HepG2 (cell line): Measurements from ENCODE around the gene KLKB1. TPM values are rescaled to one million over a fixed set of nuclear protein-coding genes. Genes with fewer than 3 reads are reported as not detected.

ENCODE experiments used
- ARNT ChIP-seq: fragments of 450-650 bp; IDR thresholded peaks from 2 replicates; pipeline ENCODE4 v1.6.1; 2017
- ASH2L ChIP-seq: fragments of 300-600, 200-600 bp; sonication (generic); IDR thresholded peaks from 2 replicates; pipeline ENCODE4 v1.7.0; 2017; ENCODE audit warnings: low read depth, mild to moderate bottlenecking, moderate library complexity, mixed read lengths, low read length; ENCODE audit not compliant: insufficient read length
- BCL3 ChIP-seq: sonication (generic); formaldehyde crosslinking; IDR thresholded peaks from 2 replicates; pipeline ENCODE4 v1.5.1; 2020; ENCODE audit warnings: mild to moderate bottlenecking, missing genetic modification reagents, moderate library complexity
- DPF2 ChIP-seq: sonication (generic); formaldehyde crosslinking; IDR thresholded peaks from 2 replicates; pipeline ENCODE4 v1.4.0; 2020; ENCODE audit warnings: mild to moderate bottlenecking, low read depth, missing genetic modification reagents, borderline replicate concordance
- EEA1 ChIP-seq: sonication (generic); formaldehyde crosslinking; IDR thresholded peaks from 2 replicates; pipeline ENCODE4 v1.5.1; 2020; ENCODE audit warnings: mild to moderate bottlenecking, missing genetic modification reagents, borderline replicate concordance
- EZH2 ChIP-seq: conservative IDR thresholded peaks from 2 replicates; pipeline ENCODE4 v1.6.1; 2012; ENCODE audit warnings: mild to moderate bottlenecking, low read depth, low read length, moderate library complexity
- HOMEZ ChIP-seq: IDR thresholded peaks from 2 replicates; pipeline ENCODE4 v1.6.1; 2016; ENCODE audit warnings: low read depth
- JUN ChIP-seq: sonication (generic); formaldehyde crosslinking; IDR thresholded peaks from 2 replicates; pipeline ENCODE4 v1.4.0; 2020; ENCODE audit warnings: mild to moderate bottlenecking, missing genetic modification reagents
- KDM4B ChIP-seq: sonication (generic); formaldehyde crosslinking; IDR thresholded peaks from 2 replicates; pipeline ENCODE4 v1.4.0; 2020; ENCODE audit warnings: missing genetic modification reagents
- KDM6A ChIP-seq: IDR thresholded peaks from 2 replicates; pipeline ENCODE4 v1.6.1; 2016; ENCODE audit warnings: low read depth
- KLF12 ChIP-seq: sonication (generic); formaldehyde crosslinking; IDR thresholded peaks from 2 replicates; pipeline ENCODE4 v1.4.0; 2020; ENCODE audit warnings: missing genetic modification reagents, borderline replicate concordance
- NFE2L2 ChIP-seq: fragments of 150-350 bp; IDR thresholded peaks from 2 replicates; pipeline ENCODE4 v1.6.1; 2014; ENCODE audit warnings: low read length
- PCBP2 ChIP-seq: fragments of 200-400 bp; formaldehyde crosslinking; optimal IDR thresholded peaks from 2 replicates; pipeline ENCODE3; 2018; ENCODE audit warnings: low read length, low read depth; ENCODE audit not compliant: poor library complexity, severe bottlenecking
- PHF5A ChIP-seq: IDR thresholded peaks from one replicate; pipeline ENCODE4 v1.6.1; 2018; ENCODE audit warnings: low read depth, missing genetic modification reagents; ENCODE audit not compliant: unreplicated experiment
- PLSCR1 ChIP-seq: sonication (generic); formaldehyde crosslinking; IDR thresholded peaks from 2 replicates; pipeline ENCODE4 v1.5.0; 2020; ENCODE audit warnings: missing genetic modification reagents, mild to moderate bottlenecking, borderline replicate concordance
- RFX3 ChIP-seq: IDR thresholded peaks from 2 replicates; pipeline ENCODE4 v1.6.1; 2016; ENCODE audit warnings: missing biosample characterization, missing genetic modification reagents
- ZBTB14 ChIP-seq: sonication (generic); formaldehyde crosslinking; IDR thresholded peaks from 2 replicates; pipeline ENCODE4 v1.4.0; 2020; ENCODE audit warnings: missing genetic modification reagents
- ZBTB21 ChIP-seq: sonication (generic); formaldehyde crosslinking; IDR thresholded peaks from 2 replicates; pipeline ENCODE4 v1.4.0; 2020; ENCODE audit warnings: missing genetic modification reagents
- ZEB1 ChIP-seq: IDR thresholded peaks from 2 replicates; pipeline ENCODE4 v1.6.1; 2012; ENCODE audit warnings: mild to moderate bottlenecking, low read depth, inconsistent platforms; ENCODE audit not compliant: insufficient replicate concordance
- ZFP36L1 ChIP-seq: sonication (generic); formaldehyde crosslinking; IDR thresholded peaks from 2 replicates; pipeline ENCODE4 v1.8.0; 2022; ENCODE audit warnings: mild to moderate bottlenecking, missing genetic modification reagents, moderate library complexity
- ZNF441 ChIP-seq: sonication (generic); formaldehyde crosslinking; IDR thresholded peaks from 2 replicates; pipeline ENCODE4 v1.7.0; 2021; ENCODE audit warnings: missing genetic modification reagents, borderline replicate concordance
- ZNF501 ChIP-seq: sonication (generic); formaldehyde crosslinking; IDR thresholded peaks from 2 replicates; pipeline ENCODE4 v1.5.1; 2020; ENCODE audit warnings: mild to moderate bottlenecking, moderate library complexity, missing genetic modification reagents
- ZNF563 ChIP-seq: sonication (generic); formaldehyde crosslinking; IDR thresholded peaks from 2 replicates; pipeline ENCODE4 v1.8.0; 2022; ENCODE audit warnings: mild to moderate bottlenecking, moderate library complexity, missing genetic modification reagents
- ZNF607 ChIP-seq: sonication (generic); formaldehyde crosslinking; IDR thresholded peaks from 2 replicates; pipeline ENCODE4 v1.5.1; 2020; ENCODE audit warnings: missing genetic modification reagents, mild to moderate bottlenecking, borderline replicate concordance
- ZNF737 ChIP-seq: sonication (generic); formaldehyde crosslinking; IDR thresholded peaks from 2 replicates; pipeline ENCODE4 v1.5.0; 2020; ENCODE audit warnings: missing genetic modification reagents, mild to moderate bottlenecking, borderline replicate concordance
- ZZZ3 ChIP-seq: sonication (generic); formaldehyde crosslinking; IDR thresholded peaks from 2 replicates; pipeline ENCODE4 v1.4.0; 2020; ENCODE audit warnings: missing genetic modification reagents, mild to moderate bottlenecking, borderline replicate concordance
- polyA plus RNA-seq, 8 experiments: library from polyadenylated mRNA; depleted of rRNA in 3 of 8; stranded (reverse) in 7 of 8; unstranded in 1 of 8; fragments of >200 nt; fragmentation: Illumina TruSeq in 4 of 8; extraction: Trizol in 4 of 8; gene quantifications; 2 replicates each; pipeline versions ENCODE4 v1.2.1 to v1.2.3, GENCODE V29; 2011 to 2016; ENCODE audit warnings: low read depth in 4 of 8, missing spikeins in 1 of 8, mixed read lengths in 1 of 8; ENCODE audit not compliant: insufficient read depth in 1 of 8
- total RNA-seq, 5 experiments: library from RNA; depleted of rRNA; stranded (reverse); fragments of >200 nt; fragmentation: Illumina TruSeq; extraction: Trizol; gene quantifications; 2 replicates each; pipeline ENCODE4 v1.2.3, GENCODE V29; 2016; ENCODE audit warnings: low read depth in 1 of 5

Gene KLKB1
- total and polyA plus RNA-seq, 2 of the 13 experiments (the other 11 are each of a cell fraction or from before 2014, with no cell fraction given), result 0.26 to 0.49 TPM

GRCh38 chr4:186191200-186192065, 35.9 kb upstream of the KLKB1 start, which contains the start of gene CYP4V2 (continued):
- no peak for TF ChIP-seq PCBP2
- TF ChIP-seq ZZZ3 (CRISPR knock-in tag), result no peak; the same call in 1 of the 2 replicates
- TF ChIP-seq ZNF607 (CRISPR knock-in tag), result peak; percentile 29; the same call in 1 of the 2 replicates
- no peak for TF ChIP-seq KDM6A
- TF ChIP-seq ZEB1, result peak; percentile 17
- TF ChIP-seq PLSCR1 (CRISPR knock-in tag), result peak; percentile 76; the same call in 1 of the 2 replicates
- no peak for TF ChIP-seq PHF5A (CRISPR knock-in tag)
- peak; percentile 18; the same call in 1 of the 2 replicates for TF ChIP-seq BCL3 (CRISPR knock-in tag)
- no peak for TF ChIP-seq ARNT
- no peak for TF ChIP-seq ZNF737 (CRISPR knock-in tag)
- no peak for TF ChIP-seq ZNF441
- peak; percentile 77 for TF ChIP-seq KLF12 (CRISPR knock-in tag)
- TF ChIP-seq ZFP36L1 (CRISPR knock-in tag), result no peak; the same call in 1 of the 2 replicates
- TF ChIP-seq JUN (CRISPR knock-in tag), result no peak
- TF ChIP-seq NFE2L2, result no peak
- TF ChIP-seq ZBTB14 (CRISPR knock-in tag), result peak; percentile 34; the same call in 1 of the 2 replicates
- peak; percentile 87 for TF ChIP-seq ASH2L
- TF ChIP-seq KDM4B (CRISPR knock-in tag), result peak; percentile 48; the same call in 1 of the 2 replicates
- no peak for TF ChIP-seq DPF2
- TF ChIP-seq ZBTB21 (CRISPR knock-in tag), result no peak
- TF ChIP-seq EZH2, result no peak
- TF ChIP-seq RFX3, result no peak
- peak; percentile 42; the same call in 1 of the 2 replicates for TF ChIP-seq ZNF563
- TF ChIP-seq ZNF501 (CRISPR knock-in tag), result peak; percentile 81
- no peak; the same call in 1 of the 2 replicates for TF ChIP-seq EEA1 (CRISPR knock-in tag)
- peak; percentile 31; the same call in 1 of the 2 replicates for TF ChIP-seq HOMEZ
